ENCODE results near the gene TEX38.

DNA sequence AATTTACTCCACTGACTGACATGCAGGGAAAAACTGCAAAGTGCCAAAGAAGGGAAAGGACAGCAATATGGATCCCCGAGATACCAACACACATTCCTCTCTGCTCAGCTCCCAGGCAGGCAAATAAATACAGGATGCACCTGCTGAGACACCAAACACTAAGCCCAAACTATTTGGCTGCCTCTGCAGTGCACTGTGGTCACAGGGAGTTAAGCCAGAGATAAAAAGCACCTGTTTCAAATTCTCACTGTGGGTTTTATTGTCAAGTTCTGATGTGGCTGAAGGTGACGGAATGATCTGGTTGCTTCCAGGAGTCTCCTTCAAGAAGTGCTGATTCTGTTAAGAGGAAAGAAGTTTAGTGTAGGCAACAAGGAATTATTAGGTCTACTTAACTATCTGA is 17.7 kb downstream of the TEX38 start:
- TF ChIP-seq, protein P1, sequence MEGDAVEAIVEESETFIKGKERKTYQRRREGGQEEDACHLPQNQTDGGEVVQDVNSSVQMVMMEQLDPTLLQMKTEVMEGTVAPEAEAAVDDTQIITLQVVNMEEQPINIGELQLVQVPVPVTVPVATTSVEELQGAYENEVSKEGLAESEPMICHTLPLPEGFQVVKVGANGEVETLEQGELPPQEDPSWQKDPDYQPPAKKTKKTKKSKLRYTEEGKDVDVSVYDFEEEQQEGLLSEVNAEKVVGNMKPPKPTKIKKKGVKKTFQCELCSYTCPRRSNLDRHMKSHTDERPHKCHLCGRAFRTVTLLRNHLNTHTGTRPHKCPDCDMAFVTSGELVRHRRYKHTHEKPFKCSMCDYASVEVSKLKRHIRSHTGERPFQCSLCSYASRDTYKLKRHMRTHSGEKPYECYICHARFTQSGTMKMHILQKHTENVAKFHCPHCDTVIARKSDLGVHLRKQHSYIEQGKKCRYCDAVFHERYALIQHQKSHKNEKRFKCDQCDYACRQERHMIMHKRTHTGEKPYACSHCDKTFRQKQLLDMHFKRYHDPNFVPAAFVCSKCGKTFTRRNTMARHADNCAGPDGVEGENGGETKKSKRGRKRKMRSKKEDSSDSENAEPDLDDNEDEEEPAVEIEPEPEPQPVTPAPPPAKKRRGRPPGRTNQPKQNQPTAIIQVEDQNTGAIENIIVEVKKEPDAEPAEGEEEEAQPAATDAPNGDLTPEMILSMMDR (conservative IDR thresholded peaks at IDR 0.05 in 1 of 2, IDR thresholded peaks at IDR 0.05 in 1 of 2; ENCODE audit: extremely low read depth in 1 of 2, insufficient read depth in 1 of 2, low read depth in 1 of 2, low read length in 2 of 2): no peak
- no peak for TF ChIP-seq EZH2 (IDR thresholded peaks at IDR 0.05; ENCODE audit: borderline replicate concordance, low read length)
